ENCODE measurements around the gene FBXO46. TPM values are rescaled to one million over a fixed set of nuclear protein-coding genes. Genes with fewer than 3 reads are reported as not detected.

The FBXO46 gene
- total and polyA plus RNA-seq, 2 of the 13 experiments (the other 11 are each of a cell fraction or from before 2014, with no cell fraction given) = 6.2 to 6.4 TPM

DNA sequence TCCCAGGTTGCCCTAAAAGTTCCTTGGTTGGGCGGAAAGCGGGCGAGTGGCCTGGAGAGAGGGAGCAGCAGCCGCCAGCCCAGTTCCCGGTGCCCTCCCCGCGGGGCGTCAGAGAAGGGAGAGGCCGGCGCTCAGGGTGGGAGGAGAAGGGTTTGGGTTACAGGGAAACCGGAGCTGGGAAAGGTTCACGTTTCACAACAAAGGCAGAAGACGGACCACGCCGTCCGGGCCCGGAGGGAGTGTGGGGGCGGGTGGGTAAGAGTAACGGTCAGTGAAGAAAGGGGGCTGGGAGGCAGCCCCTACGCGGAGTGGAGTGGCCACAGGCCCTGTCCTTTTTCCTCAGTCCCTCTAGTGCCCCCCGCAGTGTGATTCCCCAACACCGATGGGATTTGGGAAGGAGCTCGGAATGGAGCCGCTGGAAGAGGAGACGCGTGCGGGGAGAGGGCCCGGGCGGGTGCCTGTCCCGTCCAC, 36.7 kb upstream of the FBXO46 start (continued):
- no peak for TF ChIP-seq TEAD2 (CRISPR knock-in tag; IDR thresholded peaks at IDR 0.05)
- TF ChIP-seq NFATC3 (CRISPR knock-in tag; IDR thresholded peaks at IDR 0.05) = no peak
- TF ChIP-seq, protein P1, sequence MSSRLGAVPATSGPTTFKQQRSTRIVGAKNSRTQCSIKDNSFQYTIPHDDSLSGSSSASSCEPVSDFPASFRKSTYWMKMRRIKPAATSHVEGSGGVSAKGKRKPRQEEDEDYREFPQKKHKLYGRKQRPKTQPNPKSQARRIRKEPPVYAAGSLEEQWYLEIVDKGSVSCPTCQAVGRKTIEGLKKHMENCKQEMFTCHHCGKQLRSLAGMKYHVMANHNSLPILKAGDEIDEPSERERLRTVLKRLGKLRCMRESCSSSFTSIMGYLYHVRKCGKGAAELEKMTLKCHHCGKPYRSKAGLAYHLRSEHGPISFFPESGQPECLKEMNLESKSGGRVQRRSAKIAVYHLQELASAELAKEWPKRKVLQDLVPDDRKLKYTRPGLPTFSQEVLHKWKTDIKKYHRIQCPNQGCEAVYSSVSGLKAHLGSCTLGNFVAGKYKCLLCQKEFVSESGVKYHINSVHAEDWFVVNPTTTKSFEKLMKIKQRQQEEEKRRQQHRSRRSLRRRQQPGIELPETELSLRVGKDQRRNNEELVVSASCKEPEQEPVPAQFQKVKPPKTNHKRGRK (CRISPR knock-in tag; IDR thresholded peaks at IDR 0.05) = no peak
- TF ChIP-seq TAF1 (CRISPR knock-in tag; IDR thresholded peaks at IDR 0.05) = no peak
- TF ChIP-seq ZMYM3 (CRISPR knock-in tag; IDR thresholded peaks at IDR 0.05) = no peak
- no peak for TF ChIP-seq TEF (CRISPR knock-in tag; IDR thresholded peaks at IDR 0.05)
- TF ChIP-seq, protein P2, sequence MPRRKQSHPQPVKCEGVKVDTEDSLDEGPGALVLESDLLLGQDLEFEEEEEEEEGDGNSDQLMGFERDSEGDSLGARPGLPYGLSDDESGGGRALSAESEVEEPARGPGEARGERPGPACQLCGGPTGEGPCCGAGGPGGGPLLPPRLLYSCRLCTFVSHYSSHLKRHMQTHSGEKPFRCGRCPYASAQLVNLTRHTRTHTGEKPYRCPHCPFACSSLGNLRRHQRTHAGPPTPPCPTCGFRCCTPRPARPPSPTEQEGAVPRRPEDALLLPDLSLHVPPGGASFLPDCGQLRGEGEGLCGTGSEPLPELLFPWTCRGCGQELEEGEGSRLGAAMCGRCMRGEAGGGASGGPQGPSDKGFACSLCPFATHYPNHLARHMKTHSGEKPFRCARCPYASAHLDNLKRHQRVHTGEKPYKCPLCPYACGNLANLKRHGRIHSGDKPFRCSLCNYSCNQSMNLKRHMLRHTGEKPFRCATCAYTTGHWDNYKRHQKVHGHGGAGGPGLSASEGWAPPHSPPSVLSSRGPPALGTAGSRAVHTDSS (CRISPR knock-in tag; conservative IDR thresholded peaks at IDR 0.05) = no peak
- no peak for TF ChIP-seq ZNF564 (CRISPR knock-in tag; IDR thresholded peaks at IDR 0.05)
- TF ChIP-seq ZNF292 (CRISPR knock-in tag; IDR thresholded peaks at IDR 0.05; ENCODE audit: borderline replicate concordance, low read depth) = no peak
- TF ChIP-seq ZNF737 (CRISPR knock-in tag; IDR thresholded peaks at IDR 0.05; ENCODE audit: borderline replicate concordance) = no peak
- TF ChIP-seq, protein P3, sequence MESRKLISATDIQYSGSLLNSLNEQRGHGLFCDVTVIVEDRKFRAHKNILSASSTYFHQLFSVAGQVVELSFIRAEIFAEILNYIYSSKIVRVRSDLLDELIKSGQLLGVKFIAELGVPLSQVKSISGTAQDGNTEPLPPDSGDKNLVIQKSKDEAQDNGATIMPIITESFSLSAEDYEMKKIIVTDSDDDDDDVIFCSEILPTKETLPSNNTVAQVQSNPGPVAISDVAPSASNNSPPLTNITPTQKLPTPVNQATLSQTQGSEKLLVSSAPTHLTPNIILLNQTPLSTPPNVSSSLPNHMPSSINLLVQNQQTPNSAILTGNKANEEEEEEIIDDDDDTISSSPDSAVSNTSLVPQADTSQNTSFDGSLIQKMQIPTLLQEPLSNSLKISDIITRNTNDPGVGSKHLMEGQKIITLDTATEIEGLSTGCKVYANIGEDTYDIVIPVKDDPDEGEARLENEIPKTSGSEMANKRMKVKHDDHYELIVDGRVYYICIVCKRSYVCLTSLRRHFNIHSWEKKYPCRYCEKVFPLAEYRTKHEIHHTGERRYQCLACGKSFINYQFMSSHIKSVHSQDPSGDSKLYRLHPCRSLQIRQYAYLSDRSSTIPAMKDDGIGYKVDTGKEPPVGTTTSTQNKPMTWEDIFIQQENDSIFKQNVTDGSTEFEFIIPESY (CRISPR knock-in tag; IDR thresholded peaks at IDR 0.05) = no peak
- no peak for TF ChIP-seq ZNF30 (CRISPR knock-in tag; IDR thresholded peaks at IDR 0.05)
- TF ChIP-seq, protein P4, sequence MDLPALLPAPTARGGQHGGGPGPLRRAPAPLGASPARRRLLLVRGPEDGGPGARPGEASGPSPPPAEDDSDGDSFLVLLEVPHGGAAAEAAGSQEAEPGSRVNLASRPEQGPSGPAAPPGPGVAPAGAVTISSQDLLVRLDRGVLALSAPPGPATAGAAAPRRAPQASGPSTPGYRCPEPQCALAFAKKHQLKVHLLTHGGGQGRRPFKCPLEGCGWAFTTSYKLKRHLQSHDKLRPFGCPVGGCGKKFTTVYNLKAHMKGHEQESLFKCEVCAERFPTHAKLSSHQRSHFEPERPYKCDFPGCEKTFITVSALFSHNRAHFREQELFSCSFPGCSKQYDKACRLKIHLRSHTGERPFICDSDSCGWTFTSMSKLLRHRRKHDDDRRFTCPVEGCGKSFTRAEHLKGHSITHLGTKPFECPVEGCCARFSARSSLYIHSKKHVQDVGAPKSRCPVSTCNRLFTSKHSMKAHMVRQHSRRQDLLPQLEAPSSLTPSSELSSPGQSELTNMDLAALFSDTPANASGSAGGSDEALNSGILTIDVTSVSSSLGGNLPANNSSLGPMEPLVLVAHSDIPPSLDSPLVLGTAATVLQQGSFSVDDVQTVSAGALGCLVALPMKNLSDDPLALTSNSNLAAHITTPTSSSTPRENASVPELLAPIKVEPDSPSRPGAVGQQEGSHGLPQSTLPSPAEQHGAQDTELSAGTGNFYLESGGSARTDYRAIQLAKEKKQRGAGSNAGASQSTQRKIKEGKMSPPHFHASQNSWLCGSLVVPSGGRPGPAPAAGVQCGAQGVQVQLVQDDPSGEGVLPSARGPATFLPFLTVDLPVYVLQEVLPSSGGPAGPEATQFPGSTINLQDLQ (CRISPR knock-in tag; IDR thresholded peaks at IDR 0.05) = no peak
- TF ChIP-seq ZSCAN29 (CRISPR knock-in tag; conservative IDR thresholded peaks at IDR 0.05) = no peak
- no peak for TF ChIP-seq ZBTB44 (CRISPR knock-in tag; IDR thresholded peaks at IDR 0.05)
- no peak for TF ChIP-seq HMG20A (CRISPR knock-in tag; IDR thresholded peaks at IDR 0.05; ENCODE audit: borderline replicate concordance)
- no peak for TF ChIP-seq ATF1 (CRISPR knock-in tag; IDR thresholded peaks at IDR 0.05)
- TF ChIP-seq EHMT2 (IDR thresholded peaks at IDR 0.05; ENCODE audit: borderline replicate concordance, low read depth, low read length) = no peak
- TF ChIP-seq ZKSCAN5 (CRISPR knock-in tag; IDR thresholded peaks at IDR 0.05) = no peak
